LoVo (cell line): ENCODE data around the gene ILDR1.

ENCODE experiments used
- DNase-seq: peaks from one replicate; pipeline ENCODE4 v3.0.0-alpha.2; 2016; ENCODE audit warnings: low spot score

Gene ILDR1

DNA sequence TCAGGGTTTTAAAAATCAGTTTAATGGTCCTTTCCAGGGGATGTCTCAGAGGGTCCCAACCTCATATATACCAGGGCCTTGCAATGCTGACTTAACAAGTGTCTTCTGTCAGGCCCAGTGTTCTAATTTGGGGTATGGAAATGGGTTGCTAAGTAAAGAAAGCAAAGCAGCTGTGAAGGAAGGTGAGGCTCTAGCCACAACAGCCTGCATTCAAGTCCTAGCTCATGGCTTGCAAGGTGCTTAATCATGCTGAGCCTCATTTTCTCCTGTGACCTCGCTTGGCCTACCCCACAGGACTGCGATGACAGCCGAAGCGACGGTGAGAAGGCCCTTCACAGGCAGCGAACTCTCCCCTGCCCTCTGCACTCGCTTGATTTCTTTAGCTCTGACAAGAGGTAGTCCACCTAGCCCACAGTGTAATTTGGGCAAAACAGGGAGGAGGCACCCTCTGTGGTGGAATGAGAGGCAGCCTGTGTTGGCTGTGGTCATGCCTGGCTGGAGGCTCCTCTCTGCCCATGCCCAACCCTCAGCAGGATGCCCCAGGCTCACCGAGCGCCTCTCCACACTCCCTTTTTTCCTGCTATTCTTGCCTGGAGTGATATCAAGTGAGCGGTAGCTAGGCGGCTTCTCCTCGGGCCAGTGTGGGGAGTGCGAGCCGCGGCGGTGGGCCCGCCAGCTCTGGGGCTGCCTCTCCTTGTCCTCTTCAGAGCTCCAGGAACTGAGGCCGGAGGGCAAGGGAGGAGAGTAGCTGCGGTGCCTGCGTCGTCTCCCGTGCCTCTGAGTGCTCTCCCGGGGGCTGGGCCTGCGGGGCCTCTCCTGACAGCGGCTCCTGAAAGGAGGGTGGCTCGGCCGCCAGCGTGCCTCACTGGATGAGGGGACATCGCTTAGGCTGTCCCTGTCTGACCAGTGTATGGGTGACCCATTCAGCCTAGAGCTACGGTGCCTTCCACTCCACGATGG is 29.2 kb downstream of the ILDR1 start:
- DNase-seq: no peak

DNA sequence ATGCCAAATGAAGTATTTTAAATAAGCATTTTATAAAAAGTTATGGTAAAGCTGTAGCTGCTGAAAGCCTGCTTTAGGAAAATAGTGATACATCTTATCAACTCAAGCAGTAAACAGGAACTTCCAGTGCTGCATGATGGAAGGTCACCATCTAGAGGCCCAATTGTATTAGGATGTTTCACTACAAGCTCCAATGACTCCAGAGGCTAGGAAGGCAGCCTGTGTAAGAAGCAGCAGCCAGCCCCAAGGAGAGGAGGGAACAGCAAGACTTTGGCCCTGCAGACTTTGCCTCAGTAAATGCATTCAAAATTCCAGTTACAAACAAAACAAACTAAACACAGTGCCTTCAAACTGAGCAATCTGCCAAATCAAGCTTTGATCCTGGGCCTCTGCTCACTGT is 32.1 kb downstream of the ILDR1 start:
- DNase-seq: no peak

- DNase-seq: no peak
These were observed 33.9 kb downstream of the ILDR1 start for GRCh38 chr3:121988146-121988545.

DNA sequence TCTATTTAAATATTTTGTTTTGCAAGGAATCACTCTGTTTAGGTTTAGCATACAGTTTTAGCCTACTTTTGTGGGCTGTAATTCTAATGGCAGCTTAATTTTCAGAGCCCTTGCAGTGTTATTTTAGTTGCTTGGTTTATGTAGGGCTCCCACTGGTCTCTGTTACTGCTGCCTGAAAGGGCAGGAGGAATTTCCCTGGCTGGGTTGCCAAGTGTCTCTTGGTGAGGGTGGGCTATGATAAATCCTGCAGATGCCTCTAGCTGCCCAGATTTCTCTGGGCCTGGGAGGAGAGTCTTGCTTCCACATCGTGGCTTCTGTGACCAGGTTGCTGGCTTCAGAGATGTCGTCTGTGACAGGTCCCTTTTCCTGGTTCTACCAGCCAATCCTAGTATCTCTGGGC is 36.2 kb downstream of the ILDR1 start:
- DNase-seq: no peak

DNA sequence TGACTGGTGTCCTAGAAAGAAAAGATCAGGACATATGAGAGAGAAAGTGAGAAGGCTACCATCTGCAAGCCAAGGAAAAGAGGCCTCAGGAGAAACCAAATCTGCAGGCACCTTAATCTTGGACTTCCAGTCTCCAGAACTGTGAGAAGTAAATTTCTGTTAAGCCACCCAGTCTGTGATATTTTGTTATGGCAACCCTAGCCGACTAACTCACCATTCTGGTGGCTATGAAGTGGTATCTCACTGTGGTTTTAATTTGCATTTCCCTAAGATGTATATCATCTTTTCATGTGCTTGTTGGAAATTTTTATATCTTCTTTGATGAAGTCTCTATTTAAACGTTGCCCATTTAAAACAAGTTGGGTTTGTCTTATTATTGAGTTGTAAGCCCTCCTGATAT is 40.6 kb downstream of the ILDR1 start:
- no peak for DNase-seq

GRCh38 chr3:121980450-121980796 is 41.6 kb downstream of the ILDR1 start:
- no peak for DNase-seq

DNA sequence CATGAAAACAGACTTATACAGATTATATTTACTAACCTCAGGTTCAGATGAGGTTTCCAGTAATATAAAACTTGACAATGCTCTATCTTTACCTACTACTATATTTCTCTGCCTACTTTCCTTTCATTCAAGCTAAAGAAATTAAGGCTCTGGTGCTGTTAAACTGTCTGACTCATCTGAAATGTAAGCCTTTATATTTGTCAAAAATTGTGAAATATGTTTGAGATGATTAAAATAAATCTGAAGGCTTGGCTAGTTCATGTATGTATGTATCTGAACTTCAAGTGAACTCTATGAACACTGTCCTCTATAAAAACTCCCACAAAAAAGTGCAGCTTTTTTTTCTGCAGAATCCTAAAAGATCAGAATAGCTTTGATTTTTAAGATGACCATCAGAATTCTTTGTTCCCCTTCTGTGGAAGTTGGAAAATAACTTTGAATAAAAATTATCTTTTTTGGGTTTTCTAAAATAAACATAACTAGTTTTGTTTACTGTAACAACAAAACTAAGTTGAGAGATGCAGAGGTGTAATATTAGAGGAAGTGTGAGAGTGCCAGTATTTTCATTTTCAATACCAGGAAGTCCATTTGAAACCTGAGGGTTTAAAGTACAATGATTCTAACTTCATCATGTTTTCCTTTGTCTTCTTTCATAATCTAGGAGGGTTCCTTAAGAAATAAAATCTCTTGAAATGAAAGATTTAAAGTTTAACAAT is 42.2 kb downstream of the ILDR1 start:
- DNase-seq: no peak

- DNase-seq: no peak
These were observed 42.8 kb downstream of the ILDR1 start for GRCh38 chr3:121979246-121979645.

DNA sequence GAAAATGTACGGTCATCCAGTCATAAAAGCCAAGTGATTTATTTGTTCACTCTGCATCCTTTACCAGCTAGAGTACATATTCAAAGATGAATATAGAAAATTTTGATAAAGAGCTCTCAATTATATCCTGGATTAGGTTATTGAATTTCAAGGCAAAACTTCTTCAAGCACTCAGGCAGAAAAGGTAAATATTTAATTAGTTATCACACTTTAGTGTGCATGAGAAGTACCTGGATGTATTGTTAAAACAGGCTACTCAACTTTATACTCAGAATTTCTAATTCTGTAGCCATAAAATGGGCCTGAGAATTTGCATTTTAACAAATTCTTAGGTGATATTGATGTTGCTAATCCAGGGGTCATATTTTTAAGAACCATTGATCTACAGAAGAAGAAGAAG is 45.3 kb downstream of the ILDR1 start:
- DNase-seq: no peak

DNA sequence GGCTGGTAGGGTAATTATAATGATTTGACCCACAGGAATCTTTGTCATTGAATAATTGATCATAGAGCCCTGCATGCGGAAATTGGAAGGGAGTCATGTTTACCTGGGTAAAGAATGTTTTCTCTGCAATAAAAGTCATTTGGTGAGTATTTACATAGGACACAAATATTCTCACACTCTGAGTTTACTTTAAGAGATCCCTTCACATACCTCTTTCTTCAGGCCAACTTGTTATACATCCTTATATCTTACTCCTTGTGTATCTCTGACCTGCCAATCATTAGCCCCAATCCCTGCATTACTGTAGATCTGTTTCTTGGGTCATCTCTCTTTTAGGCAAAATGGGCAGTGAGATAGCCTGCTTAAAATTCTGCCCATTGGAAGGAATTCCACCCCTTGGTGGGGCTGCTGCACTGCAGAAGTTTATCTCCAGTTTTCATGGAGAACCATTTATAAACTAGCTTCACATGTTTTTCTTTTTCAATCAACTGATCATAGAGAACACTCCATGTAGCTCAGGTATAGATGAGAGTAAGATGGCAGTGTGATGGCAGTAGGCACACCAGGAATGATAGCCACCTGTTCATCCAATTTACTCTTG is 46.2 kb downstream of the ILDR1 start:
- no peak for DNase-seq

- DNase-seq: no peak
These were observed 47.4 kb downstream of the ILDR1 start for GRCh38 chr3:121974601-121975111.

DNA sequence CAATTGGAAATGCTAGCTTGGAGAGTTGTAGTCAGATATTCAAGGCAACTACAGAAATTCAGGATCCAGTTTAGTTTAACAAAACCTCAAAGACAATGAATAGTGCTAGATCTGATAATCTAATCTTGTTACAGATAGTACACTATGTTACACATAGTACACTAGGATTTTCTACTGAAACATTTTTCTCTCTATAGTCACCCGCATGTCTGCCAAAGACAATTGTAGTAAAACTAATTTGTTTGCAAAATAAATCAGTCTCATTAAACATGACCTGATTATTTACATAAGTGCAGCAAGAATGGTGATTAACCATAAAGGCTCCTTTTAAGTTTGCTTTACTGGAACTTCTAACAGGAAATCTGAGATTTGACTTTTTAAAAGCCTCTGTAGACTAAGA is 52.0 kb downstream of the ILDR1 start:
- DNase-seq: peak; percentile 5

- DNase-seq: no peak
These were observed 52.4 kb downstream of the ILDR1 start for GRCh38 chr3:121969631-121970030.

GRCh38 chr3:121963608-121964007 is 58.4 kb downstream of the ILDR1 start:
- no peak for DNase-seq

- DNase-seq: no peak
These were observed 59.6 kb downstream of the ILDR1 start for GRCh38 chr3:121962443-121962842.

- DNase-seq: no peak
These were observed 60.8 kb downstream of the ILDR1 start for GRCh38 chr3:121961283-121961682.

DNA sequence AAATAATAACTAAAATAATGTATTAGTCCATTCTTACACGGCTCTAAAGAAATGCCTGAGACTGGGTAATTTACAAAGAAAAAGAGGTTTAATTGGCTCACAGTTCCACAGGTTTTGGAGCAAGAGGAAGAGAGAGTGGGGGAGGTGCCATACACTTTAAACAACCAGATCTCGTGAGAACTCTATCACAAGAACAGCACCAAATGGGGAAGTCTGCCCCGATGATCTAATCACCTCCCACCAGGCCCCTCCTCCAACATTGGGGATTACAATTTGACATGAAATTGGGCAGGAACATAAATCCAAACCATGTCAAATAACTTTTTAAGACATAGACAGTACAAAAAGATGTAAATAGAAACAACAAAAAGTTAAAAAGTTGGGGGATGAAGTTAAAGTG is 63.2 kb downstream of the ILDR1 start:
- no peak for DNase-seq

DNA sequence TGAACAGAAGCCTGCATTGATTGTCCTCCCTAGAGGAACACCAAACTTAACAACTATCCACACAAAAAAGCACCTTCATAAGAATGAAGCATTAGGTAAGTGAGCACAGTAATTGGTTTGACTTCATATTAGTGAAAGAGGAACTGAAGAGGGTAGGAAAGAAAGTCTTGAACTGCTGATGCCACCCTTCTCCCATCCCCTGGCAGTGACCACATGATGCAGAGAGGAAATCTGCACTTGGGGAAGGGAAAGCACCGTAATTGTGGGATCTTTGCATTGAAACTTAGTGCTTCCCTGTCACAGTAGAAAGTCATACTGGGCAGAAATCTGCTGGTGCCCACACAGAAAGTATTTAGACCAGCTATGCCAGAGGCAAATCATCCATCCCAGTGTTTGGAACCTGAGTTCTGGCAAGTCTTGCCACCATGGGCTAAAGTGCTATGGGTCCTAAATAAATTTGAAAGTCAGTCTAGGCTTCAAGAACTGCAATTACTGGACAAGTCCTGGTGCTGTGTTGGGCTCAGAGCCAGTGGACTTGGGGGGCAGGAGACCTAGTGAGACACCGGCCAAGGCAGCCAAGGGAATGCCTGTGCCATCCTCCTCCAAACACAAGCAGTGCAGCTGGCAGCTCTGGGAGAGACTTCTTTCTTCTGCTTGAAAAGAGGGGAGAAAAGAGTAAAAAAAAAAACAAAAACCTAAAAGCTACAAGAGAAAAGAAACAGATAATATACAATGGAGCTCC is 64.2 kb downstream of the ILDR1 start:
- DNase-seq: no peak

DNA sequence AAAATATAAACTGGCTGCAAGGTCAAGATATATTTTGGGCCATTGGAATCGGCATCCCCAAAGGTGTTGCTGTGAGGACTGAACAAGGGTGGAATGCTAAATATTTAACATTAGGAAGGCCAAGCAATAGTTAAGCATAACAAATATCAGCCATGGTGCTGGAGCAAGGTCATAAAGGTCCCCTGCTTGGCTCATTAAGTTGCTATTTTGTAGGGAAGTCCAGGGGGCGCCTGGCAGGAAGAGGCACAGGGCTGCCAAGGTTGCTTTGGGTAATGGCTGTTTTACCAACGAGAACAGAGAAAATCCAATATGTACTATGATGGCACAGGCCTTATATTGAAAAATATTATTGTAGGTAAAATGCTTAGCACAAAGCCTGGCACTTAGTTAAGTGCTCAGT is 65.7 kb downstream of the ILDR1 start:
- no peak for DNase-seq

- DNase-seq: no peak
These were observed 70.6 kb downstream of the ILDR1 start for GRCh38 chr3:121951291-121951919.

DNA sequence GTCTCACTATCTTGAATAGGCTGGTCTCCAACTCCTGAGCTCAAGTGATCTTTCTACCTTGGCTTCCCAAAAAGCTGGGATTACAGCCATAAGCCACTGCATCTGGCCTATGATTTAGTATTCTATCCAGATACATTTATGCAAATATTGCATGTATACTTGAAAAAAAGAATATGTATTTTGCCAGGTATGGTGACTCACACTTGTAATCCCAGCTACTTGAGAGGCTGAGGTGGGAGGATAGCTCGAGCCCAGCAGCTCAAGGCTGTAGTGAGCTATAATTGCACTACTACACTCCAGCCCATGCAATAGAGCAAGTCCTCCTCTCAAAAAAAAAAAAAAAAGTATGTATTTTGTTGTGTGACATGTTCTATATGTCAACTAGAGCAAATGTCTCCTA is 73.4 kb downstream of the ILDR1 start:
- DNase-seq: no peak

- DNase-seq: no peak
These were observed 78.6 kb downstream of the ILDR1 start for GRCh38 chr3:121943431-121943830.
